ENCODE measurements around the gene DCST1.

GRCh38 chr1:155016231-155016831, 17.3 kb upstream of the DCST1 start:
- TF ChIP-seq EP300 (IDR thresholded peaks at IDR 0.05; ENCODE audit: borderline replicate concordance) = no peak
- TF ChIP-seq, protein P1, sequence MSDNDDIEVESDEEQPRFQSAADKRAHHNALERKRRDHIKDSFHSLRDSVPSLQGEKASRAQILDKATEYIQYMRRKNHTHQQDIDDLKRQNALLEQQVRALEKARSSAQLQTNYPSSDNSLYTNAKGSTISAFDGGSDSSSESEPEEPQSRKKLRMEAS (IDR thresholded peaks at IDR 0.05) = no peak
- TF ChIP-seq NFIC (IDR thresholded peaks at IDR 0.05) = no peak
- TF ChIP-seq RAD21 (IDR thresholded peaks at IDR 0.05; ENCODE audit: low read depth) = no peak
- TF ChIP-seq YY1 (IDR thresholded peaks at IDR 0.05; ENCODE audit: low read depth) = no peak
- TF ChIP-seq EGR1 (IDR thresholded peaks at IDR 0.05) = no peak
- TF ChIP-seq FOXM1 (IDR thresholded peaks at IDR 0.05; ENCODE audit: borderline replicate concordance, low read depth) = no peak
- no peak for TF ChIP-seq TAF1 (IDR thresholded peaks at IDR 0.05; ENCODE audit: low read depth)
- no peak for TF ChIP-seq CREB1 (IDR thresholded peaks at IDR 0.05; ENCODE audit: low read depth)

Data from Ishikawa (cell line).